ENCODE measurements around the gene KRT6B. TPM values are rescaled to one million over a fixed set of nuclear protein-coding genes. Genes with fewer than 3 reads are reported as not detected.

Gene KRT6B
- total RNA-seq, 1 donor from 2014 or later = not detected

DNA sequence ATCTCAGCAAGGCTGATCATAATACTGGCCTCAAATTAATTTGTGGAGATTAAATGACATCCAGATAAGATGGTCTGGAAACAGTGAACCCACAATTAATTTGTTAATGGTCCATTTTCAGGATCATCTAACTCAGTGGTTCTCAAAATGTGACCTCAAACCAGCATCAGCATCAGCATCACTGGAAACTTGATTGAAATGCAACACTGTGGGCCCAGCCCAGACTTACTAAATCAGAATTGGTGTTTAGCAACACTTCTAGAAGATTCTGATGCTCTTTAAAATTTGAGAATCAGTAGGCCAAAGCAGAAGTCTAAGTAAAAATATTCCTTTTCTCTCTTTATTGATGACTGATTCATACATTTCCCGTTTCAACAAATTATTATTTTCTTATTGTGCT lies 35.2 kb downstream of the KRT6B start:
- H3K36me3 ChIP-seq (ENCODE audit: control insufficient read depth, insufficient read depth, low read length) = no peaks in the 10 kb centered on the region
- H3K27me3 ChIP-seq (ENCODE audit: control insufficient read depth, insufficient read depth, low read length) = no peaks in the 10 kb centered on the region
- DNase-seq (ENCODE audit: low read depth) = no peak
- TF ChIP-seq, protein P1, sequence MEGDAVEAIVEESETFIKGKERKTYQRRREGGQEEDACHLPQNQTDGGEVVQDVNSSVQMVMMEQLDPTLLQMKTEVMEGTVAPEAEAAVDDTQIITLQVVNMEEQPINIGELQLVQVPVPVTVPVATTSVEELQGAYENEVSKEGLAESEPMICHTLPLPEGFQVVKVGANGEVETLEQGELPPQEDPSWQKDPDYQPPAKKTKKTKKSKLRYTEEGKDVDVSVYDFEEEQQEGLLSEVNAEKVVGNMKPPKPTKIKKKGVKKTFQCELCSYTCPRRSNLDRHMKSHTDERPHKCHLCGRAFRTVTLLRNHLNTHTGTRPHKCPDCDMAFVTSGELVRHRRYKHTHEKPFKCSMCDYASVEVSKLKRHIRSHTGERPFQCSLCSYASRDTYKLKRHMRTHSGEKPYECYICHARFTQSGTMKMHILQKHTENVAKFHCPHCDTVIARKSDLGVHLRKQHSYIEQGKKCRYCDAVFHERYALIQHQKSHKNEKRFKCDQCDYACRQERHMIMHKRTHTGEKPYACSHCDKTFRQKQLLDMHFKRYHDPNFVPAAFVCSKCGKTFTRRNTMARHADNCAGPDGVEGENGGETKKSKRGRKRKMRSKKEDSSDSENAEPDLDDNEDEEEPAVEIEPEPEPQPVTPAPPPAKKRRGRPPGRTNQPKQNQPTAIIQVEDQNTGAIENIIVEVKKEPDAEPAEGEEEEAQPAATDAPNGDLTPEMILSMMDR (IDR thresholded peaks at IDR 0.05; ENCODE audit: insufficient read depth, low read length, poor library complexity, severe bottlenecking) = no peak
- H3K4me3 ChIP-seq (ENCODE audit: low read depth, low read length) = no peak overlapping the region

DNA sequence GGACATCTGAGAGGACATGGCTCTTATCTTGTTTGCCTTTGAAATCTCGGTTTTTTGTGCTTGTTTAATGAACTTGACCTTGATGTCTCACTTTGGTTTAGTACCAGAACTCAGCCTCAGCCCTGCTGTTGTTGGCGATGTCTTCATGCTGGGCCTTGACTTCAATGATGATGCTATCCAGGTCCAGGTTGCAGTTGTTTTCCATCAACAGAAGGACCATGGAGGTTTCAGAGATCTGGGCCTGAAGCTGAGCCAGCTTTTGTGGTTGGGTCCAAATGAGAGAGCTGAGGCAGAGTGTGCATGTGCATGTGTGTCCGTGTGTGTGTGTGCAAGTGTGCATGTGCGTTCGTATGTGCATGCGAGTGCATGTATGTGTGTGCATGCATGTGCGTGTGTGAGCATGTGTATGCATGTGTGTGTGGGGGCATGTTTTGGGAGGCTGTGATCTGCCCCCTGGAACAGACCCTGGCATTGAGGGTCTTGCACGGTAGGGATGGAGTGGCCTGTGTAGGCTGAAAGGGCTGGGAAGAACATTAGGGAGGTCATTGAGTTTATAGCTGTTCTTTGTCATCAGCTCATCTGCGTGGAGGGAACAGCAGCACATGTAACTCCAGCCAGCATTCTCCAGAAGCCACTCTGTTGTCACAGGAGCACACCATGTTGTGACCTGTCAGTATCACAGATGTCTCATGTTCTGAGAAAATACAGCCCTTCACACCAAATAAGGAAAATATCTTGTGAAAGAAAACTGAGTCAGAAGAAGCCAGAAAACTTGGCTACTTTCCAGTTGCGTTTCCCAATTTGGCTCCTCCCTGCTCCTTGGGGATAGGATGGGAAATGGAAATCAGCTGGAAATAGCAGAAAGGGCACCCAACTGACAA lies 35.8 kb downstream of the KRT6B start:
- Histone ChIP-seq H3K36me3 (ENCODE audit: control insufficient read depth, insufficient read depth, low read length) (no peaks in the 10 kb centered on the region), H3K27me3 (ENCODE audit: control insufficient read depth, insufficient read depth, low read length) (no peaks in the 10 kb centered on the region), H3K4me3 (ENCODE audit: low read depth, low read length) (no peak overlapping the region)
- DNase-seq (ENCODE audit: low read depth) = no peak
- TF ChIP-seq, protein P1 (IDR thresholded peaks at IDR 0.05; ENCODE audit: insufficient read depth, low read length, poor library complexity, severe bottlenecking) = no peak

DNA sequence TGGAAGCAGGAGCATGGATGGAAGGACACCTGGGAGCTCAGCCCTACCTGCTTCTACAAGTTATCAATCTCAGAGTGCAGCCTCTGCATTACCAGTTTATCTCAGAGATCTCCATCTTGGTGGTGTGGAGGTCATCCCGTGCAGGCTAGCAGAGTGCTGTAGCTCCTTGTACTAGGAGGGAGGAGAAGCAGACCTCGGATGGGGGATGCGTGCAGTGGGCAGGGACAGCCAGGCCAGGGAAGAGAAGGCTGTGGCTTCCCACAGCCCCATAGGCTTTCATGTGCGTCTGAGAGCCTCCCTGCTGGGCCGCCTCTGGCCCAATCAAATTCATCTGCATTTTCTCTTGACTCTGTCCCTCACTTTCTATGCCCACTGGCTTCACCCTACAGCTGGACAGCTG lies 37.0 kb downstream of the KRT6B start:
- no peaks in the 10 kb centered on the region for H3K36me3 ChIP-seq (ENCODE audit: control insufficient read depth, insufficient read depth, low read length)
- no peak for DNase-seq (ENCODE audit: low read depth)
- TF ChIP-seq, protein P1 (IDR thresholded peaks at IDR 0.05; ENCODE audit: insufficient read depth, low read length, poor library complexity, severe bottlenecking) = no peak
- H3K27me3 ChIP-seq (ENCODE audit: control insufficient read depth, insufficient read depth, low read length) = no peaks in the 10 kb centered on the region
- H3K4me3 ChIP-seq (ENCODE audit: low read depth, low read length) = no peak overlapping the region

DNA sequence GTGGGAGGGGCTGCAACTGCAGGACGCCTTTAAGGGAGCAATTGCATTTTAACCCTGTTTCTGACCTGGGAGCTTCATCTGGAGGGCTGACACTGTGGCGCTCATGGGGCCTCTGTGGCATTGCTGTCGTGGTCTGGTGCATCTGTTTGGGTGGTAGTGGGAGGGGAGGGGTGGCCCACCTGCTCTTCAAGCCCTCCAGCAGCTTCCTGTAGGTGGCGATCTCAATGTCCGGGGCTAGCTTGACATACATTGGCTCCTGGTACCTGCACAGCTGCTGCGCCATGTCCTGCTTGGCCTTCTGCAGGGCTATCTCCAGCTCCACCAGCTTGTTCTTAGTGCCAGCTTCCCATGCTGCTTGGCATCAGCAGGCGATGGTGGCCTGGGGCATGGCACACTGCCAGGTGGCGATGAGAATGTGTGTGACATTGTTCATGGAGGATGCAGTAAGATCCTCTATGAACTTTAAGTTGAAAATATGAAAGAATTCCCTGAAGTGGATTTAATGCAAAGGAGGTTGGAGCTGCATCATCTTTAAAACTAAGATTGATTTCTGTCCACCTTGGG lies 38.1 kb downstream of the KRT6B start:
- no peaks in the 10 kb centered on the region for H3K36me3 ChIP-seq (ENCODE audit: control insufficient read depth, insufficient read depth, low read length)
- no peak for DNase-seq (ENCODE audit: low read depth)
- H3K4me3 ChIP-seq (ENCODE audit: low read depth, low read length) = no peak overlapping the region
- H3K27me3 ChIP-seq (ENCODE audit: control insufficient read depth, insufficient read depth, low read length) = no peaks in the 10 kb centered on the region
- TF ChIP-seq, protein P1 (IDR thresholded peaks at IDR 0.05; ENCODE audit: insufficient read depth, low read length, poor library complexity, severe bottlenecking) = no peak

GRCh38 chr12:52413202-52413601 lies 38.7 kb downstream of the KRT6B start:
- no peaks in the 10 kb centered on the region for H3K36me3 ChIP-seq (ENCODE audit: control insufficient read depth, insufficient read depth, low read length)
- TF ChIP-seq, protein P1 (IDR thresholded peaks at IDR 0.05; ENCODE audit: insufficient read depth, low read length, poor library complexity, severe bottlenecking) = no peak
- H3K4me3 ChIP-seq (ENCODE audit: low read depth, low read length) = no peak overlapping the region
- DNase-seq (ENCODE audit: low read depth) = no peak
- no peaks in the 10 kb centered on the region for H3K27me3 ChIP-seq (ENCODE audit: control insufficient read depth, insufficient read depth, low read length)
